Epithelial cell of esophagus (primary cell): Measurements from ENCODE around the gene TCERG1L.

ENCODE experiments used
- DNase-seq: peaks from one replicate; pipeline ENCODE4 v3.0.0; 2010; ENCODE audit warnings: low read depth
- H3K4me3 ChIP-seq: 2 replicates; pipeline ENCODE4 v1.5.1; 2011; ENCODE audit warnings: mild to moderate bottlenecking, low read length, control low read depth
- CTCF ChIP-seq: IDR thresholded peaks from 2 replicates; pipeline ENCODE4 v1.5.1; 2011; ENCODE audit warnings: low read depth, mild to moderate bottlenecking, low read length, control low read depth, inconsistent platforms; ENCODE audit not compliant: insufficient read depth; ENCODE audit errors: missing control alignments

Gene TCERG1L

GRCh38 chr10:131310142-131310541 lies 1.4 kb downstream of the TCERG1L start:
- H3K4me3 ChIP-seq: no peak overlapping the region
- no peak for TF ChIP-seq CTCF
- no peak for DNase-seq

- no peak for DNase-seq
- TF ChIP-seq CTCF: no peak
- no peak overlapping the region for H3K4me3 ChIP-seq
Measured at GRCh38 chr10:131300508-131300907, 11.0 kb downstream of the TCERG1L start.

- H3K4me3 ChIP-seq: no peak overlapping the region
- no peak for TF ChIP-seq CTCF
- no peak for DNase-seq
Measured at GRCh38 chr10:131290781-131291180, 20.7 kb downstream of the TCERG1L start.

GRCh38 chr10:131288648-131289047 lies 22.9 kb downstream of the TCERG1L start:
- DNase-seq: no peak
- no peak for TF ChIP-seq CTCF
- H3K4me3 ChIP-seq: no peak overlapping the region

- no peak for DNase-seq
- TF ChIP-seq CTCF: no peak
- H3K4me3 ChIP-seq: no peak overlapping the region
Measured at GRCh38 chr10:131282961-131283360, 28.6 kb downstream of the TCERG1L start.

- DNase-seq: no peak
- no peak for TF ChIP-seq CTCF
- no peak overlapping the region for H3K4me3 ChIP-seq
Measured at GRCh38 chr10:131280101-131280500, 31.4 kb downstream of the TCERG1L start.

- no peak for TF ChIP-seq CTCF
- H3K4me3 ChIP-seq: no peak overlapping the region
- no peak for DNase-seq
Measured at GRCh38 chr10:131279516-131279915, 32.0 kb downstream of the TCERG1L start.
